BJ (cell line): ENCODE results near the gene TAPBPL. TPM values are rescaled to one million over a fixed set of nuclear protein-coding genes. Genes with fewer than 3 reads are reported as not detected.
"Not testable (repeated sequence)": the region's sequence is repeated elsewhere in the genome, so short reads cannot be mapped to it uniquely, and the experiment has no call there.

ENCODE experiments used
- CTCF ChIA-PET: fragments of 350-600 bp; formaldehyde crosslinking; extraction: SDS; loops from one replicate; lab custom pipeline; 2021; ENCODE audit warnings: antibody characterized with exemption, inconsistent platforms; lab: Yijun Ruan, JAX
- POLR2A ChIA-PET: fragments of 300-600 bp; sonication (Branson Sonifier 250); formaldehyde crosslinking; extraction: SDS; loops from one replicate; lab custom pipeline; 2021; ENCODE audit warnings: antibody characterized with exemption; lab: Charles Lee
- DNase-seq: peaks from one replicate; pipeline ENCODE4 v3.0.0-alpha.2; 2011; ENCODE audit warnings: low read depth
- H3K27me3 ChIP-seq: 2 replicates; pipeline ENCODE4 v1.6.0; 2011; ENCODE audit warnings: low read length; ENCODE audit not compliant: control insufficient read depth, insufficient read depth
- H3K36me3 ChIP-seq: 2 replicates; pipeline ENCODE4 v1.5.1; 2011; ENCODE audit warnings: low read length; ENCODE audit not compliant: control insufficient read depth, insufficient read depth
- H3K4me3 ChIP-seq: 2 replicates; pipeline ENCODE4 v1.5.1; 2011; ENCODE audit warnings: low read depth, mild to moderate bottlenecking, control low read depth, low read length
- CTCF ChIP-seq: IDR thresholded peaks from 2 replicates; pipeline ENCODE4 v1.5.1; 2011; ENCODE audit warnings: low read depth, mild to moderate bottlenecking, control low read depth, inconsistent platforms, low read length, moderate library complexity; ENCODE audit not compliant: insufficient read depth
- polyA plus RNA-seq: library from polyadenylated mRNA; depleted of rRNA; stranded (reverse); fragments of >200 nt; gene quantifications from 2 replicates; pipeline ENCODE4 v1.2.3, GENCODE V29; 2011

TAPBPL gene
- polyA plus RNA-seq, 1 experiment = 25.8 TPM

GRCh38 chr12:6424866-6425265 is 27.0 kb upstream of the TAPBPL start:
- H3K4me3 ChIP-seq = no peak overlapping the region
- ChIA-PET POLR2A (no interaction called here), CTCF (interaction anchor here (0.6 to 5.2 kb wide), 10 partner anchors 13 to 195 kb away, joined by 3 to 62 read pairs (median 4); no protein-coding TSS in a partner anchor)
- TF ChIP-seq CTCF = no peak
- no peaks in the 10 kb centered on the region for H3K36me3 ChIP-seq
- H3K27me3 ChIP-seq = no peaks in the 10 kb centered on the region
- no peak for DNase-seq

GRCh38 chr12:6425590-6426531 is 26.0 kb upstream of the TAPBPL start:
- POLR2A ChIA-PET = no interaction called here
- H3K27me3 ChIP-seq = no peaks in the 10 kb centered on the region
- no peak for DNase-seq
- no peak for TF ChIP-seq CTCF
- H3K4me3 ChIP-seq = no peak overlapping the region
- no peaks in the 10 kb centered on the region for H3K36me3 ChIP-seq
- CTCF ChIA-PET = interaction anchor here (0.6 to 5.2 kb wide), 10 partner anchors 14 to 438 kb away, joined by 3 to 62 read pairs (median 4); partner anchors contain the start of gene VAMP1

- CTCF ChIA-PET = interaction anchor here (0.8 kb wide), 1 partner anchor 21 kb away, joined by 4 read pairs; no protein-coding TSS in a partner anchor
- Histone ChIP-seq H3K4me3 (no peak overlapping the region), H3K27me3 (no peaks in the 10 kb centered on the region), H3K36me3 (no peaks in the 10 kb centered on the region)
- POLR2A ChIA-PET = no interaction called here
- TF ChIP-seq CTCF = no peak
- DNase-seq = no peak
These were observed 24.8 kb upstream of the TAPBPL start for GRCh38 chr12:6426882-6427671.

GRCh38 chr12:6427796-6428195 is 24.0 kb upstream of the TAPBPL start:
- H3K4me3 ChIP-seq, H3K36me3 ChIP-seq, DNase-seq, H3K27me3 ChIP-seq, POLR2A ChIA-PET: not testable (repeated sequence)
- CTCF ChIA-PET = interaction anchor here (1.1 kb wide), 1 partner anchor 38 kb away, joined by 12 read pairs; no protein-coding TSS in a partner anchor

GRCh38 chr12:6428326-6428725 is 23.5 kb upstream of the TAPBPL start:
- no peak for TF ChIP-seq CTCF
- H3K27me3 ChIP-seq = no peaks in the 10 kb centered on the region
- H3K4me3 ChIP-seq = no peak overlapping the region
- POLR2A ChIA-PET = no interaction called here
- H3K36me3 ChIP-seq = no peaks in the 10 kb centered on the region
- DNase-seq = no peak
- CTCF ChIA-PET = interaction anchor here (1.1 kb wide), 1 partner anchor 37 kb away, joined by 12 read pairs; no protein-coding TSS in a partner anchor
